Common myeloid progenitor, CD34-positive (primary cell): ENCODE data around the gene SP110.

Experiments
- CTCF ChIA-PET: fragments of 350-600 bp; sonication (Branson Sonifier 250); formaldehyde crosslinking; loops from one replicate; lab custom pipeline; 2021; ENCODE audit warnings: antibody characterized with exemption; lab: Charles Lee
- POLR2A ChIA-PET: fragments of 350-600 bp; sonication (Branson Sonifier 250); formaldehyde crosslinking; loops from one replicate; lab custom pipeline; 2021; ENCODE audit warnings: antibody characterized with exemption; lab: Charles Lee
- DNase-seq, 3 donors: peaks; one replicate each; pipeline versions ENCODE4 v3.0.0 to v3.0.0-alpha.2; 2013
- H3K27ac ChIP-seq, 2 experiments: 1 replicate in 1 of 2; 2 replicates in 1 of 2; pipeline ENCODE4 v1.7.0; 2013; ENCODE audit warnings: inconsistent platforms in 2 of 2, low read length in 2 of 2, mild to moderate bottlenecking in 2 of 2, low read depth in 1 of 2, moderate library complexity in 1 of 2; ENCODE audit not compliant: severe bottlenecking in 2 of 2, insufficient read depth in 1 of 2, poor library complexity in 1 of 2
- H3K27me3 ChIP-seq, 5 experiments: replicated peaks in 2 of 5; 1 replicate in 3 of 5; 2 replicates in 2 of 5; pipeline versions ENCODE4 v1.6.1 to v1.7.0; 2013; ENCODE audit warnings: low read length in 4 of 5, mild to moderate bottlenecking in 2 of 5, moderate library complexity in 2 of 5, inconsistent platforms in 1 of 5; ENCODE audit not compliant: insufficient read depth in 5 of 5, control insufficient read depth in 4 of 5
- H3K36me3 ChIP-seq, 4 experiments: 1 replicate in 2 of 4; 2 replicates in 2 of 4; pipeline versions ENCODE4 v1.6.1 to v1.7.0; 2013; ENCODE audit warnings: low read length in 3 of 4, control low read depth in 1 of 4, mild to moderate bottlenecking in 1 of 4; ENCODE audit not compliant: control insufficient read depth in 4 of 4, insufficient read depth in 4 of 4
- H3K4me1 ChIP-seq, 4 experiments: 1 replicate in 3 of 4; 2 replicates in 1 of 4; pipeline versions ENCODE4 v1.6.1 to v1.7.1; 2013; ENCODE audit warnings: low read length in 3 of 4, mild to moderate bottlenecking in 3 of 4, control low read depth in 1 of 4, inconsistent platforms in 1 of 4, moderate library complexity in 1 of 4; ENCODE audit not compliant: control insufficient read depth in 4 of 4, insufficient read depth in 4 of 4; ENCODE audit errors: control extremely low read depth in 1 of 4
- H3K4me3 ChIP-seq, 7 experiments: 1 replicate in 4 of 7; 2 replicates in 3 of 7; pipeline versions ENCODE4 v1.5.1 to v1.7.0; 2013; ENCODE audit warnings: mild to moderate bottlenecking in 7 of 7, low read length in 6 of 7, moderate library complexity in 6 of 7, inconsistent platforms in 2 of 7, low read depth in 2 of 7, control low read depth in 1 of 7; ENCODE audit not compliant: insufficient read depth in 4 of 7, control insufficient read depth in 1 of 7; ENCODE audit errors: extremely low read depth in 1 of 7
- H3K9me3 ChIP-seq, 5 experiments: 1 replicate in 4 of 5; 2 replicates in 1 of 5; pipeline versions ENCODE4 v1.6.1 to v1.7.1; 2013; ENCODE audit warnings: low read length in 4 of 5, mild to moderate bottlenecking in 2 of 5, inconsistent platforms in 1 of 5, low read depth in 1 of 5, moderate library complexity in 1 of 5; ENCODE audit not compliant: control insufficient read depth in 4 of 5, insufficient read depth in 2 of 5; ENCODE audit errors: control extremely low read depth in 1 of 5
- WGBS: methylation state at CpG from one replicate; pipeline ENCODE4 v1.1.5; 2013; ENCODE audit not compliant: insufficient coverage; 5-methylcytosine and 5-hydroxymethylcytosine counted together

SP110 gene

GRCh38 chr2:230209422-230210051, 10.2 kb downstream of the SP110 start:
- Histone ChIP-seq H3K27me3 (no peaks in the 10 kb centered on the region), H3K27ac (no peak overlapping the region), H3K36me3 (peaks cover 36 to 93% (median 72%) of the 10 kb centered on the region in 4 experiments), H3K4me1 (peaks cover 0 to 29% (median 9%) of the 10 kb centered on the region in 4 experiments), H3K4me3 (no peak overlapping the region), H3K9me3 (no peaks in the 10 kb centered on the region)
- 90% methylated on average over 1 of the region's 1 CpG for WGBS
- peak; percentile 11 to 58 (median 49) for DNase-seq
- CTCF ChIA-PET: no interaction called here
- POLR2A ChIA-PET: no interaction called here

GRCh38 chr2:230208576-230208975, 11.2 kb downstream of the SP110 start:
- Histone ChIP-seq H3K4me1 (peaks cover 0 to 30% (median 9%) of the 10 kb centered on the region in 4 experiments), H3K27ac (no peak overlapping the region)
- CTCF ChIA-PET: no interaction called here

GRCh38 chr2:230205721-230206120, 14.1 kb downstream of the SP110 start:
- H3K9me3 ChIP-seq: peaks cover 0 to 9% (median 0%) of the 10 kb centered on the region in 5 experiments
- ChIA-PET POLR2A (no interaction called here), CTCF (no interaction called here)
- no peak overlapping the region for H3K4me3 ChIP-seq
- H3K27me3 ChIP-seq: no peaks in the 10 kb centered on the region
- peaks cover 38 to 92% (median 66%) of the 10 kb centered on the region in 4 experiments for H3K36me3 ChIP-seq
- WGBS: 100% methylated on average over 2 of the region's 2 CpGs
- DNase-seq: no peak
- H3K4me1 ChIP-seq: peaks cover 0 to 29% (median 9%) of the 10 kb centered on the region in 4 experiments
- peak overlapping the region in 1 of 2 experiments; percentile 11 for H3K27ac ChIP-seq

More at GRCh38 chr2:230208576-230208975, 11.2 kb downstream of the SP110 start:
- Histone ChIP-seq H3K27me3 (no peaks in the 10 kb centered on the region), H3K36me3 (peaks cover 31 to 92% (median 69%) of the 10 kb centered on the region in 4 experiments), H3K9me3 (no peaks in the 10 kb centered on the region), H3K4me3 (no peak overlapping the region)
- POLR2A ChIA-PET: no interaction called here
- no peak for DNase-seq

- Histone ChIP-seq H3K36me3 (peaks cover 39 to 92% (median 65%) of the 10 kb centered on the region in 4 experiments), H3K9me3 (peaks cover 0 to 9% (median 0%) of the 10 kb centered on the region in 5 experiments), H3K27me3 (no peaks in the 10 kb centered on the region), H3K4me1 (peaks cover 0 to 22% (median 8%) of the 10 kb centered on the region in 4 experiments), H3K27ac (no peak overlapping the region), H3K4me3 (no peak overlapping the region)
- 17% methylated on average over 1 of the region's 1 CpG for WGBS
- POLR2A ChIA-PET: no interaction called here
- CTCF ChIA-PET: no interaction called here
- DNase-seq: peak; percentile 46 to 85 (median 75)
Measured at GRCh38 chr2:230205034-230205433, 14.8 kb downstream of the SP110 start.

- H3K4me3 ChIP-seq: no peak overlapping the region
- no peak overlapping the region for H3K27ac ChIP-seq
- ChIA-PET POLR2A (no interaction called here), CTCF (interaction anchor here (1.0 kb wide), 1 partner anchor 16 kb away, joined by 3 read pairs; no protein-coding TSS in a partner anchor)
- no peak for DNase-seq
- no peaks in the 10 kb centered on the region for H3K27me3 ChIP-seq
- 96% methylated on average over 14 of the region's 15 CpGs for WGBS
- H3K36me3 ChIP-seq: peaks cover 41 to 89% (median 62%) of the 10 kb centered on the region in 4 experiments
- H3K4me1 ChIP-seq: peaks cover 0 to 10% (median 3%) of the 10 kb centered on the region in 4 experiments
- peaks cover 0 to 11% (median under 1%) of the 10 kb centered on the region in 5 experiments for H3K9me3 ChIP-seq
Measured at GRCh38 chr2:230203110-230203676, 16.6 kb downstream of the SP110 start.

GRCh38 chr2:230202430-230203109, 17.2 kb downstream of the SP110 start:
- CTCF ChIA-PET: interaction anchor here (1.0 kb wide), 1 partner anchor 16 kb away, joined by 3 read pairs; no protein-coding TSS in a partner anchor
- peaks cover 41 to 87% (median 62%) of the 10 kb centered on the region in 4 experiments for H3K36me3 ChIP-seq

More at GRCh38 chr2:230202430-230203109, 17.2 kb downstream of the SP110 start:
- WGBS: 93% methylated on average over 9 of the region's 10 CpGs
- no peaks in the 10 kb centered on the region for H3K27me3 ChIP-seq
- no peak overlapping the region for H3K27ac ChIP-seq
- H3K4me1 ChIP-seq: peaks cover 0 to 10% (median 3%) of the 10 kb centered on the region in 4 experiments
- no peak for DNase-seq
- H3K4me3 ChIP-seq: no peak overlapping the region
- H3K9me3 ChIP-seq: peaks cover 1 to 14% (median 6%) of the 10 kb centered on the region in 5 experiments
- POLR2A ChIA-PET: interaction anchor here (0.5 kb wide), 1 partner anchor 103 kb away, joined by 3 read pairs; no protein-coding TSS in a partner anchor
